CD4-positive, alpha-beta T cell (primary cell): ENCODE measurements around the gene EPS8L3. TPM values are rescaled to one million over a fixed set of nuclear protein-coding genes. Genes with fewer than 3 reads are reported as not detected.
"Not testable (repeated sequence)": the region's sequence is repeated elsewhere in the genome, so short reads cannot be mapped to it uniquely, and the experiment has no call there.

ENCODE experiments used
- ATAC-seq: fragments of 200-7000 bp; cut with Tn5 transposase; one replicate; pipeline ENCODE4 v1.10.0; 2022; ENCODE audit warnings: mild to moderate bottlenecking; ENCODE audit not compliant: poor library complexity
- CTCF ChIA-PET: fragments of 350-600 bp; sonication (Branson Sonifier 250); formaldehyde crosslinking; loops from one replicate; lab custom pipeline; 2021; ENCODE audit warnings: antibody characterized with exemption, inconsistent platforms; lab: Charles Lee
- POLR2A ChIA-PET: fragments of 350-600 bp; sonication (Branson Sonifier 250); formaldehyde crosslinking; loops from one replicate; lab custom pipeline; 2021; ENCODE audit warnings: antibody characterized with exemption, inconsistent platforms; lab: Charles Lee
- DNase-seq, 14 experiments: peaks; one replicate each; pipeline ENCODE4 v3.0.0-alpha.2; 2013 to 2020; ENCODE audit warnings: mixed read lengths in 2 of 14
- H3K27ac ChIP-seq, 2 donors: one replicate each; pipeline versions ENCODE4 v1.5.1 to v1.7.0; 2013; ENCODE audit warnings: low read length in 2 of 2, low read depth in 1 of 2, mild to moderate bottlenecking in 1 of 2
- H3K27me3 ChIP-seq, 2 experiments: 1 replicate in 1 of 2; 2 replicates in 1 of 2; pipeline versions ENCODE4 v1.6.1 to v1.7.0; 2013; ENCODE audit warnings: low read length in 2 of 2, control low read depth in 1 of 2, mild to moderate bottlenecking in 1 of 2, moderate library complexity in 1 of 2; ENCODE audit not compliant: insufficient read depth in 2 of 2, control insufficient read depth in 1 of 2
- H3K36me3 ChIP-seq: one replicate; pipeline ENCODE4 v1.6.1; 2013; ENCODE audit warnings: low read length, control low read depth; ENCODE audit not compliant: insufficient read depth
- H3K4me1 ChIP-seq: one replicate; pipeline ENCODE4 v1.6.1; 2013; ENCODE audit warnings: low read length, control low read depth; ENCODE audit not compliant: insufficient read depth
- H3K4me3 ChIP-seq: one replicate; pipeline ENCODE4 v1.5.1; 2013; ENCODE audit warnings: mild to moderate bottlenecking, low read length, moderate library complexity
- H3K9me3 ChIP-seq, 2 experiments: 1 replicate in 1 of 2; 2 replicates in 1 of 2; pipeline versions ENCODE4 v1.6.1 to v1.7.0; 2013; ENCODE audit warnings: low read length in 2 of 2, mild to moderate bottlenecking in 2 of 2, control low read depth in 1 of 2, moderate library complexity in 1 of 2; ENCODE audit not compliant: control insufficient read depth in 1 of 2, insufficient read depth in 1 of 2
- H3K27ac Mint-ChIP-seq: one replicate; pipeline ENCODE4 v1.8.0; 2020; ENCODE audit warnings: mixed read lengths
- H3K27me3 Mint-ChIP-seq: one replicate; pipeline ENCODE4 v1.8.0; 2021; ENCODE audit warnings: mixed read lengths
- H3K36me3 Mint-ChIP-seq: one replicate; pipeline ENCODE4 v1.8.0; 2021; ENCODE audit warnings: low read depth, mixed read lengths
- H3K4me1 Mint-ChIP-seq: one replicate; pipeline ENCODE4 v1.8.0; 2021; ENCODE audit warnings: low read depth, mixed read lengths
- H3K4me3 Mint-ChIP-seq: one replicate; pipeline ENCODE4 v1.8.0; 2020; ENCODE audit warnings: mild to moderate bottlenecking, mixed read lengths
- H3K9me3 Mint-ChIP-seq: one replicate; pipeline ENCODE4 v1.8.0; 2020; ENCODE audit warnings: mixed read lengths
- intact Hi-C, 2 experiments: fragments of 100-400 bp; cut with DNase I in 1 of 2; cut with micrococcal nuclease in 1 of 2; formaldehyde crosslinking; loops; one replicate each; pipeline versions ENCODE4 v1.15.1 to v1.9.0; 2023 to 2025; cut with DNase I, micrococcal nuclease
- total RNA-seq, 174 experiments: library from RNA in 2 of 174; stranded (reverse) in 2 of 174; gene quantifications; one replicate each; pipeline ENCODE4 v1.2.3 and lab custom pipeline; 2021 to 2026
- TF ChIP-seq, protein P1 (sequence below): fragments of 200-600 bp; IDR thresholded peaks from one replicate; pipeline ENCODE4 v1.8.0; 2022; ENCODE audit warnings: antibody characterized with exemption, mild to moderate bottlenecking

EPS8L3 gene
- total RNA-seq, 2 experiments from 2014 or later: not detected

DNA sequence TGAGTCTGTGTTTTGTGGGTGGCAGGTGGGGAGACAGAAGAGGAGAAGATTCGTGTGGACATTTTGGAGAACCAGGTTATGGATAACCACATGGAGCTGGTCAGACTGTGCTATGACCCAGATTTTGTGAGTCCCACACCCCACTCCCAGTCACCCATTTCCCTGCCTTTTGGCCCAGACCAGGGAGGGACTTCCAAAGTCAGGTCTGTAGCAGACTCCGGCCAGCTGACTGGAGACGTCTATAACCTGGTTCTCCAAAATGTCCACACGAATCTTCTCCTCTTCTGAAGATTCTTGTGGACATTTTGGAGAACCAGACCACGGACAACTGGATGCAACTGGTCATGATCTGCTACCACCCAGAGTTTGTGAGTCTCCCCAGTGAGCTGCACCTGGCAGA lies 50.1 kb downstream of the EPS8L3 start:
- Mint-ChIP-seq H3K9me3 (peaks cover 6% of the 10 kb centered on the region), H3K4me1 (no peaks in the 10 kb centered on the region), H3K36me3 (peaks cover 10% of the 10 kb centered on the region), H3K27ac (no peak overlapping the region), H3K4me3 (no peak overlapping the region), H3K27me3 (peaks cover 17% of the 10 kb centered on the region)
- CTCF ChIA-PET: no interaction called here
- no peak overlapping the region for H3K4me3 ChIP-seq
- peaks cover 0 to 5% of the 10 kb centered on the region in 2 experiments for H3K27me3 ChIP-seq
- H3K36me3 ChIP-seq: no peaks in the 10 kb centered on the region
- POLR2A ChIA-PET: no interaction called here
- intact Hi-C loops: no loop called here
- H3K27ac ChIP-seq: no peak overlapping the region
- H3K9me3 ChIP-seq: no peaks in the 10 kb centered on the region
- TF ChIP-seq, protein P1, sequence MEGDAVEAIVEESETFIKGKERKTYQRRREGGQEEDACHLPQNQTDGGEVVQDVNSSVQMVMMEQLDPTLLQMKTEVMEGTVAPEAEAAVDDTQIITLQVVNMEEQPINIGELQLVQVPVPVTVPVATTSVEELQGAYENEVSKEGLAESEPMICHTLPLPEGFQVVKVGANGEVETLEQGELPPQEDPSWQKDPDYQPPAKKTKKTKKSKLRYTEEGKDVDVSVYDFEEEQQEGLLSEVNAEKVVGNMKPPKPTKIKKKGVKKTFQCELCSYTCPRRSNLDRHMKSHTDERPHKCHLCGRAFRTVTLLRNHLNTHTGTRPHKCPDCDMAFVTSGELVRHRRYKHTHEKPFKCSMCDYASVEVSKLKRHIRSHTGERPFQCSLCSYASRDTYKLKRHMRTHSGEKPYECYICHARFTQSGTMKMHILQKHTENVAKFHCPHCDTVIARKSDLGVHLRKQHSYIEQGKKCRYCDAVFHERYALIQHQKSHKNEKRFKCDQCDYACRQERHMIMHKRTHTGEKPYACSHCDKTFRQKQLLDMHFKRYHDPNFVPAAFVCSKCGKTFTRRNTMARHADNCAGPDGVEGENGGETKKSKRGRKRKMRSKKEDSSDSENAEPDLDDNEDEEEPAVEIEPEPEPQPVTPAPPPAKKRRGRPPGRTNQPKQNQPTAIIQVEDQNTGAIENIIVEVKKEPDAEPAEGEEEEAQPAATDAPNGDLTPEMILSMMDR: no peak
- ATAC-seq (no peak), DNase-seq (peak in 1 of 14 experiments; percentile 4)
- H3K4me1 ChIP-seq: no peaks in the 10 kb centered on the region

DNA sequence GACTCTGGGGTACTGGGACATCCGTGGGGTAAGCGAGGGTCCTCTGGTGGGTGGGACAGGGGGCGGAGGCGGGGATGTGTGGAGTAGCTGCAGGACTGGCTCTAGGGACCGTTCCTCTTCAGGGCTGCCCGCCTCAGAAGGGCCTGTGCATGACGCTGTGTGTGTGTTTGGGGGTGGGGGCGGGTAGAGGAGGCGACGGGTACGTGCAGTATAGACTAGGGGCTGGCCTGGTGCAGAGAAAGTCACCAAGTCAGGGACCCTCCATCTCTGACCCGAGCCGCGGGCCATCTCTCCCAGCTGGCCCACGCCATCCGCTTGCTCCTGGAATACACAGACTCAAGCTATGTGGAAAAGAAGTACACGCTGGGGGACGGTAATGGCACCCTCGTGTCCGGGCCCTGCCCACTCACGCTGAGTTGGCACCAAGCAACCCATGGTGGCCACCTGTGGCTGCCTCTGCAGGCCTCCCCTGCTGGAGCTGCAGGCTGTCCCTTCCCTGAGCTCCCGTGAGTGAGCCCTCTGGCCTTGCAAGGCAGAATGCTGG lies 51.3 kb downstream of the EPS8L3 start:
- Histone ChIP-seq H3K27me3 (peaks cover 0 to 5% of the 10 kb centered on the region in 2 experiments), H3K9me3 (no peaks in the 10 kb centered on the region), H3K4me3 (no peak overlapping the region), H3K4me1 (no peaks in the 10 kb centered on the region), H3K27ac (no peak overlapping the region), H3K36me3 (no peaks in the 10 kb centered on the region)
- intact Hi-C loops: no loop called here
- DNase-seq (peak in 1 of 14 experiments; percentile 3), ATAC-seq (no peak)
- Mint-ChIP-seq H3K36me3 (peaks cover 22% of the 10 kb centered on the region), H3K4me3 (no peak overlapping the region), H3K27ac (no peak overlapping the region), H3K9me3 (peaks cover 10% of the 10 kb centered on the region), H3K27me3 (peaks cover 14% of the 10 kb centered on the region), H3K4me1 (no peaks in the 10 kb centered on the region)
- TF ChIP-seq, protein P1: no peak
- ChIA-PET CTCF (no interaction called here), POLR2A (no interaction called here)

DNA sequence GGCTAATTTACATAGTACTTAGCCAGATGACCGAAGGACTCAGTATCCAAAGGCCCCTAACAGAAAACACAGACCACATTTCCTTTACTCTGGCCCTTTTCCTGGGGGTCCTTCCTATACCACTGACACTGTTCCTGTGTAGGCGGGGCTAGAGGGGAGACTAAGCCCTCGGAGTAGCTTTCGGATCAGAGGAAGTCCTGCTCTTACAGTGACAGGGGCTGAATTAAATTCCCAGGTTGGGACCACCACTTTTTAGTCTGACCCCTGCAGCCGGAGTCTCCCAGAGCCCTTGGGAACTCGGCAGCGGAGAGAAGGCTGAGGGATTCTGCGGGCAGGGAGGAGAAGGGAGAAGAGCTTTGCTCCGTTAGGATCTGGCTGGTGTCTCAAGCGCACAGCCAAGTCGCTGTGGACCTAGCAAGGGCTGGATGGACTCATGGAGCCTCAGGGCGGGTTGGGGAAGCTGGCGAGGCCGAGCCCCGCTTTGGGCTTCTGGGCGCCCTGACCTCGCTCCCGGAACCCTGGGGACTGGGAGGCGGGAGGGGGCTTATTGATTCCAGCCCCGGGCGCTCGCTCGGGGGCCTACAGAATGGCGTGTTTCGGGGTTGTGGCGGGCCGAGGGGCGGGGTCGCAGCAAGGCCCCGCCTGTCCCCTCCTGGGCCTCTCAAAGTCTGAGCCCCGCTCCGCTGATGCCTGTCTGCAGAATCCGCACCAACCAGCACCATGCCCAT lies 52.0 kb downstream of the EPS8L3 start, which contains the start of gene GSTM5:
TSS of gene GSTM5 (plus strand) at position 659 of the 728 bp plus-strand sequence. CDS start at position 721, 62 bp downstream.
- peaks cover 13% of the 10 kb centered on the region for H3K27me3 Mint-ChIP-seq
- POLR2A ChIA-PET, H3K9me3 ChIP-seq, H3K36me3 ChIP-seq, CTCF ChIA-PET, H3K4me3 Mint-ChIP-seq, H3K27ac Mint-ChIP-seq, H3K4me3 ChIP-seq, H3K4me1 Mint-ChIP-seq, H3K4me1 ChIP-seq, intact Hi-C loops, H3K27me3 ChIP-seq, H3K27ac ChIP-seq: not testable (repeated sequence)
- H3K36me3 Mint-ChIP-seq: peaks cover 29% of the 10 kb centered on the region
- ATAC-seq (peak; percentile 64), DNase-seq (peak in 1 of 14 experiments; percentile 4)
- peaks cover 10% of the 10 kb centered on the region for H3K9me3 Mint-ChIP-seq

DNA sequence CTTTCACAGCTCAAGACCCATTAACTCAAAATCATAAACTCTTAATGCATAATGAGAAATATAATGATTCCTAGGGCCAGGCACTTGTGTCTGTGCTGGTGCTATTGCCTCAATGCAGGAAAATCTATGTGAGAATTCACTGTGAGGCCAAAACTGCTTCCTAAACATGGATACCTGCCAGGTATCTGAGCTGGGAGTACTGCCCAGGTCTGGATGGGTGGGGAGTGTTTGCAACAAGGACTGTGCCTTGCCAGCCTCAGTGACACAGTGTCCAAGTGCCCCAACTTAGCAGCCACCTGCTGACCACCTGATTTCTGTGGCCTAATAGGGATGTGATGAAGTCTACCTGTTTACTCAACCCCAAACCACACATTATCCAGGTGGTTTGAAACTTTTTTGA lies 53.9 kb downstream of the EPS8L3 start:
- H3K4me1 ChIP-seq, H3K36me3 ChIP-seq, H3K27me3 ChIP-seq, CTCF ChIA-PET, H3K9me3 ChIP-seq, DNase-seq, H3K4me3 ChIP-seq, H3K27ac Mint-ChIP-seq, H3K27ac ChIP-seq, H3K4me1 Mint-ChIP-seq, H3K4me3 Mint-ChIP-seq, ATAC-seq, intact Hi-C loops: not testable (repeated sequence)
- H3K36me3 Mint-ChIP-seq: peaks cover 33% of the 10 kb centered on the region
- H3K27me3 Mint-ChIP-seq: peaks cover 13% of the 10 kb centered on the region
- peaks cover 10% of the 10 kb centered on the region for H3K9me3 Mint-ChIP-seq
- POLR2A ChIA-PET: interaction anchor here (1.5 kb wide), 1 partner anchor 22 kb away, joined by 3 read pairs; the partner anchor contains the start of gene GSTM1

DNA sequence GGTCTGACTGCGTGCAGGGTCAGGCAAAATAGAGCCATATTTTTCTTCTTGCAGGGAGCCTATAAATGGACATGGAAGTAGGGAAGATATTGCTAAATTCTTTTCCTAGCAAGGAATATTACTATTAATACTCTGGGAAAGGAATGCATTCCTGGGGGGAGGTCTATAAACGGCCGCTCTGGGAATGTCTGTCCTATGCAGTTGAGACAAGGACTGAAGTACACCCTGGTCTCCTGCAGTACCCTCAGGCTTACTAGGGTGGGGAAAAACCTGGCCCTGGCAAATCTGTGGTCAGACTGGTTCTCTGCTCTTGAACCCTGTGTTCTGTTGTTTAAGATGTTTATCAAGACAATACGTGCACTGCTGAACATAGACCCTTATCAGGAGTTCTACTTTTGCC lies 54.8 kb downstream of the EPS8L3 start:
- H3K36me3 ChIP-seq, intact Hi-C loops, H3K27ac ChIP-seq, H3K27me3 ChIP-seq, H3K4me1 Mint-ChIP-seq, CTCF ChIA-PET, H3K27me3 Mint-ChIP-seq, H3K27ac Mint-ChIP-seq, H3K9me3 ChIP-seq, H3K4me3 Mint-ChIP-seq, H3K4me1 ChIP-seq, ATAC-seq, H3K4me3 ChIP-seq: not testable (repeated sequence)
- POLR2A ChIA-PET: interaction anchor here (1.5 kb wide), 1 partner anchor 21 kb away, joined by 3 read pairs; the partner anchor contains the start of gene GSTM1
- peaks cover 10% of the 10 kb centered on the region for H3K9me3 Mint-ChIP-seq
- peak in 1 of 14 experiments; percentile 0 for DNase-seq
- H3K36me3 Mint-ChIP-seq: peaks cover 42% of the 10 kb centered on the region
